BLaER1 (cell line): Measurements from ENCODE around the gene VWA8.
"Not testable (repeated sequence)": the region's sequence is repeated elsewhere in the genome, so short reads cannot be mapped to it uniquely, and the experiment has no call there.

Experiments used
- H3K27ac ChIP-seq: shearing (Covaris generic); formaldehyde crosslinking; 2 replicates; pipeline ENCODE4 v1.8.1; 2022
- H3K27me3 ChIP-seq: shearing (Covaris generic); formaldehyde crosslinking; 2 replicates; pipeline ENCODE4 v1.8.1; 2022
- H3K36me3 ChIP-seq: shearing (Covaris generic); formaldehyde crosslinking; 2 replicates; pipeline ENCODE4 v1.8.1; 2022
- H3K4me1 ChIP-seq: shearing (Covaris generic); formaldehyde crosslinking; 2 replicates; pipeline ENCODE4 v1.8.1; 2022
- H3K4me2 ChIP-seq: shearing (Covaris generic); formaldehyde crosslinking; 2 replicates; pipeline ENCODE4 v1.8.1; 2022
- H3K4me3 ChIP-seq: shearing (Covaris generic); formaldehyde crosslinking; 2 replicates; pipeline ENCODE4 v1.8.1; 2022
- H3K9ac ChIP-seq: shearing (Covaris generic); formaldehyde crosslinking; 2 replicates; pipeline ENCODE4 v1.8.1; 2022
- H3K9me3 ChIP-seq: shearing (Covaris generic); formaldehyde crosslinking; 2 replicates; pipeline ENCODE4 v1.8.1; 2022
- H4K20me1 ChIP-seq: shearing (Covaris generic); formaldehyde crosslinking; 2 replicates; pipeline ENCODE4 v1.8.1; 2022
- Cebpa-rat ChIP-seq: shearing (Covaris generic); IDR thresholded peaks from 2 replicates; pipeline ENCODE4 v1.8.1; 2022

Gene VWA8

GRCh38 chr13:41582027-41582463 is 378.9 kb downstream of the VWA8 start:
- no peak overlapping the region for H3K4me3 ChIP-seq

GRCh38 chr13:41580345-41580744 is 380.6 kb downstream of the VWA8 start:
- no peak overlapping the region for H3K27ac ChIP-seq
- H3K9me3 ChIP-seq: no peaks in the 10 kb centered on the region
- no peak overlapping the region for H3K4me2 ChIP-seq
- H4K20me1 ChIP-seq: no peaks in the 10 kb centered on the region
- H3K36me3 ChIP-seq: peaks cover 2% of the 10 kb centered on the region; the same call in 1 of the 2 replicates
- no peak overlapping the region for H3K9ac ChIP-seq
- no peak overlapping the region for H3K4me3 ChIP-seq
- H3K4me1 ChIP-seq: peaks cover 15% of the 10 kb centered on the region
- no peak for TF ChIP-seq Cebpa-rat
- no peaks in the 10 kb centered on the region for H3K27me3 ChIP-seq

More at GRCh38 chr13:41582027-41582463, 378.9 kb downstream of the VWA8 start:
- Histone ChIP-seq H3K27me3 (no peaks in the 10 kb centered on the region), H3K4me1 (peaks cover 1% of the 10 kb centered on the region; the same call in 1 of the 2 replicates), H3K4me2 (no peak overlapping the region), H4K20me1 (no peaks in the 10 kb centered on the region), H3K27ac (no peak overlapping the region), H3K9ac (no peak overlapping the region), H3K9me3 (no peaks in the 10 kb centered on the region), H3K36me3 (peaks cover 6% of the 10 kb centered on the region)
- no peak for TF ChIP-seq Cebpa-rat

GRCh38 chr13:41579881-41580280 is 381.0 kb downstream of the VWA8 start:
- H3K9me3 ChIP-seq: no peaks in the 10 kb centered on the region
- H3K27ac ChIP-seq: no peak overlapping the region
- no peaks in the 10 kb centered on the region for H3K27me3 ChIP-seq
- no peak overlapping the region for H3K4me2 ChIP-seq
- H3K9ac ChIP-seq: no peak overlapping the region
- no peak overlapping the region for H3K4me3 ChIP-seq
- no peak for TF ChIP-seq Cebpa-rat
- H4K20me1 ChIP-seq: no peaks in the 10 kb centered on the region
- peaks cover 15% of the 10 kb centered on the region for H3K4me1 ChIP-seq
- H3K36me3 ChIP-seq: peaks cover 6% of the 10 kb centered on the region; the same call in 1 of the 2 replicates

GRCh38 chr13:41579168-41579567 is 381.7 kb downstream of the VWA8 start:
- H4K20me1 ChIP-seq: no peaks in the 10 kb centered on the region
- no peak for TF ChIP-seq Cebpa-rat
- H3K4me2 ChIP-seq: no peak overlapping the region
- peaks cover 15% of the 10 kb centered on the region for H3K4me1 ChIP-seq
- H3K36me3 ChIP-seq: peaks cover 14% of the 10 kb centered on the region; the same call in 1 of the 2 replicates
- no peak overlapping the region for H3K9ac ChIP-seq
- H3K4me3 ChIP-seq: no peak overlapping the region
- H3K27me3 ChIP-seq: no peaks in the 10 kb centered on the region
- no peak overlapping the region for H3K27ac ChIP-seq
- no peaks in the 10 kb centered on the region for H3K9me3 ChIP-seq

- Histone ChIP-seq H3K27ac (no peak overlapping the region), H3K9me3 (peaks cover 5% of the 10 kb centered on the region), H3K4me1 (peaks cover 15% of the 10 kb centered on the region), H3K9ac (no peak overlapping the region), H4K20me1 (no peaks in the 10 kb centered on the region), H3K4me3 (no peak overlapping the region), H3K4me2 (no peak overlapping the region), H3K36me3 (peaks cover 19% of the 10 kb centered on the region; the same call in 1 of the 2 replicates), H3K27me3 (no peaks in the 10 kb centered on the region)
- TF ChIP-seq Cebpa-rat: no peak
Measured at GRCh38 chr13:41578371-41578770, 382.5 kb downstream of the VWA8 start.

- peaks cover 24% of the 10 kb centered on the region; the same call in 1 of the 2 replicates for H3K36me3 ChIP-seq
- TF ChIP-seq Cebpa-rat: no peak
- H3K4me3 ChIP-seq: no peak overlapping the region
- H3K27me3 ChIP-seq: no peaks in the 10 kb centered on the region
- peaks cover 12% of the 10 kb centered on the region for H3K9me3 ChIP-seq
- no peak overlapping the region for H3K27ac ChIP-seq
- peaks cover 15% of the 10 kb centered on the region for H3K4me1 ChIP-seq
- no peak overlapping the region for H3K4me2 ChIP-seq
- no peak overlapping the region for H3K9ac ChIP-seq
- no peaks in the 10 kb centered on the region for H4K20me1 ChIP-seq
Measured at GRCh38 chr13:41577436-41577835, 383.5 kb downstream of the VWA8 start.

- peaks cover 22% of the 10 kb centered on the region for H3K4me1 ChIP-seq
Measured at GRCh38 chr13:41573640-41574039, 387.3 kb downstream of the VWA8 start.

GRCh38 chr13:41571817-41572340 is 389.0 kb downstream of the VWA8 start:
- not testable (repeated sequence) for H3K4me3 ChIP-seq, H4K20me1 ChIP-seq, H3K27me3 ChIP-seq, H3K4me2 ChIP-seq, H3K9ac ChIP-seq, H3K27ac ChIP-seq
- H3K9me3 ChIP-seq: peaks cover 24% of the 10 kb centered on the region
- H3K4me1 ChIP-seq: peaks cover 24% of the 10 kb centered on the region
- H3K36me3 ChIP-seq: peaks cover 41% of the 10 kb centered on the region

More at GRCh38 chr13:41573640-41574039, 387.3 kb downstream of the VWA8 start:
- not testable (repeated sequence) for H3K27ac ChIP-seq, H3K4me2 ChIP-seq, H3K4me3 ChIP-seq, H4K20me1 ChIP-seq, H3K27me3 ChIP-seq, H3K9ac ChIP-seq
- H3K36me3 ChIP-seq: peaks cover 41% of the 10 kb centered on the region
- peaks cover 24% of the 10 kb centered on the region for H3K9me3 ChIP-seq

- H3K27me3 ChIP-seq: no peaks in the 10 kb centered on the region
- H3K36me3 ChIP-seq: peaks cover 31% of the 10 kb centered on the region
- peaks cover 12% of the 10 kb centered on the region for H3K4me1 ChIP-seq
- H3K4me2 ChIP-seq: no peak overlapping the region
- no peak overlapping the region for H3K4me3 ChIP-seq
- no peak overlapping the region for H3K9ac ChIP-seq
- peaks cover 24% of the 10 kb centered on the region for H3K9me3 ChIP-seq
- H3K27ac ChIP-seq: no peak overlapping the region
- no peaks in the 10 kb centered on the region for H4K20me1 ChIP-seq
- TF ChIP-seq Cebpa-rat: no peak
Measured at GRCh38 chr13:41568972-41569351, 391.9 kb downstream of the VWA8 start.

- Histone ChIP-seq H3K9ac (no peak overlapping the region), H3K4me3 (no peak overlapping the region), H3K27me3 (no peaks in the 10 kb centered on the region), H3K4me2 (no peak overlapping the region), H3K36me3 (peaks cover 27% of the 10 kb centered on the region), H4K20me1 (no peaks in the 10 kb centered on the region), H3K4me1 (peaks cover 12% of the 10 kb centered on the region), H3K27ac (no peak overlapping the region), H3K9me3 (peaks cover 19% of the 10 kb centered on the region)
- no peak for TF ChIP-seq Cebpa-rat
Measured at GRCh38 chr13:41568143-41568971, 392.6 kb downstream of the VWA8 start.
